Peyer's patch (tissue), 4 donors: ENCODE results near the gene BMPER. TPM values are rescaled to one million over a fixed set of nuclear protein-coding genes. Genes with fewer than 3 reads are reported as not detected.

Experiments
- DNase-seq, 3 donors: peaks; one replicate each; pipeline ENCODE4 v3.0.0-alpha.2; 2017 to 2019
- H3K27ac ChIP-seq, 4 donors: fragments of 200-600 bp; sonication (generic); one replicate each; pipeline ENCODE4 v1.5.1; 2016 to 2019
- H3K27me3 ChIP-seq, 2 donors: fragments of 200-600 bp; sonication (generic); one replicate each; pipeline ENCODE4 v1.5.1; 2019
- H3K36me3 ChIP-seq, 3 donors: fragments of 200-600 bp; sonication (generic); one replicate each; pipeline ENCODE4 v1.5.1; 2016 to 2019
- H3K4me1 ChIP-seq, 4 donors: fragments of 200-600 bp; sonication (generic); one replicate each; pipeline ENCODE4 v1.5.1; 2016 to 2019
- H3K4me3 ChIP-seq, 4 donors: fragments of 200-600 bp; sonication (generic); 1 replicate in 3 of 4; 2 replicates in 1 of 4; pipeline ENCODE4 v1.5.1; 2016 to 2019; ENCODE audit warnings: mild to moderate bottlenecking in 1 of 4
- H3K9me3 ChIP-seq, 4 donors: fragments of 200-600 bp; sonication (generic); one replicate each; pipeline ENCODE4 v1.5.1; 2016 to 2019; ENCODE audit warnings: mild to moderate bottlenecking in 1 of 4
- POLR2A ChIP-seq, 2 donors: fragments of 450-650 bp; IDR thresholded peaks; one replicate each; pipeline ENCODE4 v1.5.1; 2017; ENCODE audit warnings: antibody characterized with exemption in 2 of 2, mild to moderate bottlenecking in 2 of 2, moderate library complexity in 2 of 2
- total RNA-seq, 4 donors: library from RNA; depleted of rRNA; stranded (reverse); fragments of >200 nt; gene quantifications; one replicate each; pipeline ENCODE4 v1.1.0, GENCODE V29; 2016
- TF ChIP-seq, protein P1 (sequence below), 6 experiments: fragments of 450-650 bp in 4 of 6; fragments of 200-600 bp in 2 of 6; sonication (generic) in 1 of 6; IDR thresholded peaks; one replicate each; pipeline ENCODE4 v1.5.1; 2017 to 2019; ENCODE audit warnings: antibody characterized with exemption in 6 of 6, mild to moderate bottlenecking in 3 of 6, moderate library complexity in 1 of 6

The BMPER gene
- total RNA-seq, 4 donors from 2014 or later, result 4.0 to 50.3 (median 17.6) TPM

DNA sequence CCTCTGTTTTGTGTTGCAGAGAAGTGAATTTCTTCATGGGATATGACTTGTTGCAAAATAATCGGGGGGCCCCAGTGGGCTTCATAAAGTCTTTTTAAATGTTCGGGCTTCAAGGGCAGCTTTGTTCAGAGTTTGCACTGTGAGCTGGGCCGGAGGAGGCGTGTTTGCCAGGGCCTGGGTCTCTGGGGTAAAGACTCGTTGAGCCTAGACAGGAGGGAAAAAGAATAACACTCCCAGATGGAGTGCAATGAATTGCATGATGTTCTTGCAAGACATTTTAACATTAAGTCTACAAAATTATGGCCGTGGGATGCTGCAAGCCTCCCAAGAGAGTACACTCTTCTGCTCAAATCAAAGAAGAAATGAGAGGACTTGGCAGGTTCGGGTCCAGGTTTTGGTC, 23.6 kb downstream of the BMPER start:
- Histone ChIP-seq H3K4me3 (no peak overlapping the region), H3K27me3 (no peaks in the 10 kb centered on the region), H3K9me3 (no peaks in the 10 kb centered on the region), H3K4me1 (no peaks in the 10 kb centered on the region), H3K27ac (no peak overlapping the region), H3K36me3 (no peaks in the 10 kb centered on the region)
- no peak for TF ChIP-seq POLR2A (IDR thresholded peaks at IDR 0.05)
- TF ChIP-seq, protein P1, sequence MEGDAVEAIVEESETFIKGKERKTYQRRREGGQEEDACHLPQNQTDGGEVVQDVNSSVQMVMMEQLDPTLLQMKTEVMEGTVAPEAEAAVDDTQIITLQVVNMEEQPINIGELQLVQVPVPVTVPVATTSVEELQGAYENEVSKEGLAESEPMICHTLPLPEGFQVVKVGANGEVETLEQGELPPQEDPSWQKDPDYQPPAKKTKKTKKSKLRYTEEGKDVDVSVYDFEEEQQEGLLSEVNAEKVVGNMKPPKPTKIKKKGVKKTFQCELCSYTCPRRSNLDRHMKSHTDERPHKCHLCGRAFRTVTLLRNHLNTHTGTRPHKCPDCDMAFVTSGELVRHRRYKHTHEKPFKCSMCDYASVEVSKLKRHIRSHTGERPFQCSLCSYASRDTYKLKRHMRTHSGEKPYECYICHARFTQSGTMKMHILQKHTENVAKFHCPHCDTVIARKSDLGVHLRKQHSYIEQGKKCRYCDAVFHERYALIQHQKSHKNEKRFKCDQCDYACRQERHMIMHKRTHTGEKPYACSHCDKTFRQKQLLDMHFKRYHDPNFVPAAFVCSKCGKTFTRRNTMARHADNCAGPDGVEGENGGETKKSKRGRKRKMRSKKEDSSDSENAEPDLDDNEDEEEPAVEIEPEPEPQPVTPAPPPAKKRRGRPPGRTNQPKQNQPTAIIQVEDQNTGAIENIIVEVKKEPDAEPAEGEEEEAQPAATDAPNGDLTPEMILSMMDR (IDR thresholded peaks at IDR 0.05), result no peak
- DNase-seq, result no peak

DNA sequence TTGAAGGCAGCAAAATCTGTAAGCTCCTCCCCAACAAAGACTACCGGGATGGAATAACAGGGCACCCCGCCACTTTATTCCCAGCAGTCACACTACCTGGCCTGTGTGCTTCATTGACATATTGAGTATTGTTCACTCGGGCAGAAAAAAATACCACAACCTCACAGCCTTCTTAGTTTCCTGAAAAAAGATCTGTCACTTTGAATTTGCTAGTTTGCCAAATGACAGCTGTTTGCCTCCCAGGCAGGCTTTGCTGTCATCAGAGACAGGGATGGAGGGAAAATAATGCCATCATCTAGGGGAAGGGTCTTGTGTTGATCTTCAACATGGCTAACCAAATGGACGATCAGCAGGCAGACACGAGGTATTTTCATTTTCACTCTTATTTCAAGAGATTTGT, 26.9 kb downstream of the BMPER start:
- Histone ChIP-seq H3K9me3 (no peaks in the 10 kb centered on the region), H3K4me3 (no peak overlapping the region), H3K27me3 (no peaks in the 10 kb centered on the region), H3K4me1 (no peaks in the 10 kb centered on the region), H3K36me3 (no peaks in the 10 kb centered on the region), H3K27ac (peak overlapping the region in 1 of 4 donors; percentile 46)
- no peak for DNase-seq
- TF ChIP-seq POLR2A (IDR thresholded peaks at IDR 0.05), result no peak
- TF ChIP-seq, protein P1 (IDR thresholded peaks at IDR 0.05), result no peak

DNA sequence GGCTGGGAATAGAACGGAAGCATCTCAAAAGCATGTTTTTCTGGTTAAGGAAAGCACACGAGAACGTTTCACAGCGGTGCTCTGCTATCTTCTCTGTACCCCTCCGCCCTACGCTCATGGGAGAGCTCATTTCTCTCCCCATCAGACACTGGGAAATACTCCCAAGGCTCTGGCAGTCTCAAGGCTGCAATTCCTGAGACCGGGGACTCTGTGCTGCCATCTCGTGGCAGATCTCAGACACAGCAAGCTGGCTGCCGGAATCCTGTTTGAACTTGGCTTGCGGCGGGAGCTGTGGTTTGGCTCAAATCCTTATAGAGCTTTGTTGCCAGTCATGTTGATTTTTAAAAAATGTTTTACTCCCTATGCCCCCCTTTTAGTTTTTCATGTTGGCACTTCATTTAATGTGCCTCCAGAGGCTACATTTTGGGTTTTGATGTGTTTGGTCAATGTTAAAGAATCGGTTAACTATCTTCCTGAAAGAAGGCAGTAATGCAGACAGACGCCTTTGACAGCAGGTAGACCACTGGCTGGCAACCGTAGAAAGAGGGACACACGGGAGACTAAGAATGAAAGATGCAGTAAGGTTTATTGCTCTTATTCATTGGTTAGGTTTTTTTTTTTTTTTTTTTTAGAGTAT, 27.6 kb downstream of the BMPER start:
- Histone ChIP-seq H3K4me3 (no peak overlapping the region), H3K9me3 (no peaks in the 10 kb centered on the region), H3K36me3 (no peaks in the 10 kb centered on the region), H3K4me1 (no peaks in the 10 kb centered on the region), H3K27ac (peak overlapping the region in 1 of 4 donors; percentile 46), H3K27me3 (no peaks in the 10 kb centered on the region)
- peak; percentile 46 to 84 (median 79) for DNase-seq
- TF ChIP-seq, protein P1 (IDR thresholded peaks at IDR 0.05), result peak; percentile 64 to 95 (median 82)
- no peak for TF ChIP-seq POLR2A (IDR thresholded peaks at IDR 0.05)

DNA sequence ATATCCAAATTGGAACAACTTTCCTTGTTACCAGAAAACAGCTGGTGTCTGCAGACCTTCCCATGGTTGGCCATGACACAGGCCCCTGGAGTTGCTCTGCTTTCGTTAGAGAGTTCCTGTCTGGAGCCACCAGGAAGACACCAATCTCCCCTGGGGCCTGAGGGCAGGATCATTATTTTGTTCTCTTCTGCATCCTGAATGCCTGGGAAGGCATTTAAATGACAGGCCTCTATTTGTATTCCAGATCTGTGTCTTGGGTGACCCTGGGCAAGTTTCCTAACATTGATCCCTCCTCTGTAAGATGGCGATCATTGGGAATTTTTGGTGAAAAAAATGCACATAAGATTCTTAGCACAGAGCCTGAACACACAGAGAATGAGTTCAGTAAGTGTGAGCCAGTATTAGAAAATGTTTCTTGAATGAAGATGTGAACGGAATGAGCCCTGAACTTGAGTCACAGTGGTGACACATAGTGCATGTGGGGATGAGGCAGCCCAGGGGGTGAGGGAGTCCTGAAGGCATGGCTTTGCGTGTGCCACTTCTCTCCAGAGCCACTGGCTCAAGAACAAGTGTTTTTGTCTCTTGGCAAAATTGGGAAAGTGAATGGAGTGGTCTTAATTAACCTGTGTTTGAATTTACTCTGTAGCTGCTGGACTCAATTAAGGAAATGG, 28.4 kb downstream of the BMPER start:
- Histone ChIP-seq H3K4me3 (no peak overlapping the region), H3K4me1 (no peaks in the 10 kb centered on the region), H3K27me3 (no peaks in the 10 kb centered on the region), H3K36me3 (no peaks in the 10 kb centered on the region), H3K27ac (no peak overlapping the region), H3K9me3 (no peaks in the 10 kb centered on the region)
- no peak for DNase-seq
- TF ChIP-seq, protein P1 (IDR thresholded peaks at IDR 0.05), result no peak
- TF ChIP-seq POLR2A (IDR thresholded peaks at IDR 0.05), result no peak

DNA sequence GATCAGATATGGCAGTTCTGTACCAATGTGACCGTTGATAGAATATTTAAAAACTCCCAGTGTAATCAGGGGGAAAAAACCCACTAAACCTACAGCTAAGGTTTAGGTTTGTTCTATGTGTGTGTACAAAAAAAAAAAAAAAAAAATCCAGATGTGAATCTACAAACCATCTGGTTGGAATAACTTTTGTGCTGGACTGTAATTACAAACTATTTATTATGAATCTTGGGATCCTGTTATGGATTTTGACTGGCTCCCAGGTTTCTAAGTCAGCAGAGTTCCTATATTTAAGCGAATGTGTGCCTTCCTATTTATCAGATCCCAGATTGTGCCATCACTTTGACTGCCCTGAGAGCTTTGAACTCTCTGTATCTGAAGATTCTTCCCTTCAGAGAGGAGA, 29.1 kb downstream of the BMPER start:
- Histone ChIP-seq H3K9me3 (no peaks in the 10 kb centered on the region), H3K27me3 (no peaks in the 10 kb centered on the region), H3K27ac (no peak overlapping the region), H3K36me3 (no peaks in the 10 kb centered on the region), H3K4me1 (no peaks in the 10 kb centered on the region), H3K4me3 (no peak overlapping the region)
- TF ChIP-seq, protein P1 (IDR thresholded peaks at IDR 0.05), result no peak
- TF ChIP-seq POLR2A (IDR thresholded peaks at IDR 0.05), result no peak
- DNase-seq, result no peak
